Renal cortical epithelial cell (primary cell): ENCODE results near the gene MCAT. TPM values are rescaled to one million over a fixed set of nuclear protein-coding genes. Genes with fewer than 3 reads are reported as not detected.
"Not testable (repeated sequence)": the region's sequence is repeated elsewhere in the genome, so short reads cannot be mapped to it uniquely, and the experiment has no call there.

ENCODE experiments used
- DNase-seq: peaks from one replicate; pipeline ENCODE4 v3.0.0-alpha.2; 2011; ENCODE audit warnings: low read depth
- total RNA-seq: library from RNA; depleted of rRNA; stranded (reverse); fragments of >200 nt; gene quantifications from 2 replicates; pipeline ENCODE4 v1.2.3, GENCODE V29; 2014

The MCAT gene
- total RNA-seq, 1 donor from 2014 or later: 22.9 TPM

DNA sequence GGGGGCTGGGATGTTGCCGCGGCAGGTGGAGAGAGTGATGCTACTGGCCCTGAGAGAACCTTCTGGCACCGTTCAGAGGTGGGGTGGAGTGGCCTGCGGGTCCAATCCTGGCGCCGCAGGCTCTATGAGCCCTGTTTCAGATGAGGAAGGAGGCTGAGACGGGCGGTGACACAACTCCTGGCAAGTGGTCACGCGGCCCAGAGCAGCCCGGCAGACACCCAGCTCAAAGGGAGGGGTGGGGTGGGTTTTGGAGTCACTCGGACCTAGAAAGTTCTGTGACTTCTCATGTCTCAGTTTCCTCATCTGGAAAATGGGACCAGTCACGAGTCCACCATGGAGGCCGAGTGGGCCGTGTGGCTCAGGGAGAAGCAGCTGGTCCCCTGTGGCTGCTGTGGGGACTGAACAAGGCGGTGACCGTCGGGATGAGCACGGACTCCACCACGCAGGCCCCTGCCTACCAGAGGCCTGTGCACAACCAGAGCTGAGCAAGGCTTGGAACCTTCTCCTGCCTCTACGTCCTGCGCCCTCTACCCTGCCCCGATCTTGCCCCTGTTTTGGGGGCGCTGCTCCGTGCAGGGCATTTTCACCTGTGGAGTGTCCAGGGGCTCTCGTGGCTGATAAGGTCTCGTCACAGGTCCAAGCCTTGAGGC lies 11.8 kb upstream of the MCAT start:
- DNase-seq: no peak

DNA sequence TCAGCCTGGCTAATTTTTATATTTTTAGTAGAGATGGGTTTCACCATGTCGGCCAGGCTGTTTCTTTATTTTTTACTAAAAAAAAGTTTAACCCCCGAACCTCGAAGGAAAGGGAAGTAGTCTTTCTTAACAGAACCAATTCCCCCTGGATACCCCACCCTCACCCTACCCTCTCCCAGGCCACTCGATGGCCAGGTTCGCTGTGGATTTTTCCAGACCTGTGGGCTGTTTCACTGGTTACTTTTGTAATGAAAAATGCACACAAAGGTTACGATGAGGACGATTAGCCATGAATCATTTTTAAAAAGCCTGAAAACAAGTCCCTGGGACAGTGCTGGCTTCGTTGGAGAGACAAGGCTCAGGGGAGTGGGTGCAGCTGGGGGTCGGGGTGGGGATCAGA lies 10.7 kb upstream of the MCAT start:
- DNase-seq: no peak

DNA sequence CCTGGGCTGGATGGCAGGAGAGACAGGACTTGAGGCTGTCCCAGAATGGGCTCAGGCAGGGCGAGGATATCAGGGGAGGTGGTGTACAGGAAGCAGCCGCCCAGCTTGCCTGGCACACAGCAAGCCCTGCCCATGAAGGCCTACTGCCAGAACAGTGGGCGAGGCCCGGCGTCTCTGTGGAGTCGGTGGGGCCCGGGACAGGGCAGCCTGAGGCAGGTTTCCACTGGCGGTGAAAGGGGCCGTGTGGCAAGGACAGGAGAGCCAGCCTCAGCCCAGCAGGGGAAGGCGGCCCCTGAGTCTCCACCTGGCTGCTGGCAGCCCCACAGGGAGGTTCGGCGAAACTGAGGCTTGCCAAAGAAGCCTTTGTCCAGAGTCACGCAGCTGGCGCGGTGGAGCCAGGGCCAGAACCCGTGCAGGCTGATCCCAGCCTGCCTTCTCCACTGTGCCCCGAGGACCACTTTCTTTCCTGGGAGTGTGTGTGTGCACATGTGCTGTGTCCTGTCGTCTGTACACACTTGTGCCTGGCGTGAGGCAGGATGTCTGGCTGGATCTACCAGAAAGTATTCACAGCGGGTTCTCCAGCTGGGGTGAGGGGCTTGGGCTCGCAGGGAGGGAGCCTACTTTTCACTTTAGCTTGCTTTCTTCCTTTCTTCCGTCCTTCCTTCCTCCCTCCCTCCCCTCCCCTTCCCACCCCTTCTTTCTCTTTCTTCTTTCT lies 9.3 kb upstream of the MCAT start:
- DNase-seq: peak; percentile 54

DNA sequence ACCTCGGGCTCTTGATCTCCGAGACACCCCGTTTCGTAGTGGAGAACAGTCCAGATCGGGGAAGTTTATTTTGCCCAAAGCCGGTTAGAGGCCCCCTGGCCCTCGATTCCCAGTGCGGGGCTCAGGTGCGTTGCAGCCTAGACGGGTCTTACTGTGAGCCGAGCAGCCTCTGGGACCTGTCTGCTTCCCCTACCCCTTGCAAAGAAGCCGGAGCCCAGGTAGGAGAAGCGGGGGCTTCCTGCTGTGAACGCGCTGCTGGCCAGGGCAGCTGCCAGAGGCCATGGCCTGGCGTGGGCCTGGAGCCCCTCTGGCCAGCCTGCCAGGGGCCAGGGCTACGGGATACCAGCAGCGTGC lies 8.8 kb upstream of the MCAT start:
- DNase-seq: no peak

DNA sequence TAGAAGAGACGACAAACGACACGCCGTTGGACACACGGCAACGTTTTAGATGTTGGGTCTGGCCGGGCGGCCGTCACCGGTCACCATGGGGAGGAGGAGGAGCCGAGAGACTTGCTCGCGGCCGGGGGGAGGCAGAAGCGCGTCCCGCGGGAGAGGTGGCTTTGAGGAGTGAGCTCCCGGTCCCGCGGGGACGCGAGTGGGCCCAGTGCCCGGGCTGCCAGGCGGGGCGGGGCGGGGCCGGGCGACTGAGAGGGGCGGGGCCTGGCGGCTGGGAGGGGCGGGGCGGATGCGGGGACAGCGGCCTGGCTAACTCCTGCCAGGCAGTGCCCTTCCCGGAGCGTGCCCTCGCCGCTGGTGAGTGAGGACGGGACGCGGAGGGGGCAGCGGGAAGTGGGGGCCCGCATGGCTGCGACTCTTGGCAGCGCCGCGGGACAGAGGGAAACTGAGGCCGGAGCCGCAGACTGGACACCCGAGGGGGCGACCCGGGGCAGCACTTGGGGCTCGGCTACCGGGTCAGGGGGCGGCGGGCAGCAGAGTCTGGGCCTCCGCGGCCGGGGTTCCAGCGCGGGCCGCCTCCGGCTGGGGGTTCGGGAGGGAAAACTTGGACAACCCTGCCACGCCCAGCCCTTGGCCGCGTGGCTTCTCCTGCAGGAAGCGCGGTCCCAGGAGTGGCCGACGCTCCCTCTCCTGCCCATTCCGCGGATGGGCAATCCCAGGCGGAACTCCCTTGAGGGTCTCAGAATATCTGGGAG lies 8.2 kb upstream of the MCAT start, which contains the start of gene TSPO:
TSS of gene TSPO (plus strand) at position 309 of the 752 bp plus-strand sequence. CDS start 7,680 bp downstream, outside the sequence.
- no peak for DNase-seq

DNA sequence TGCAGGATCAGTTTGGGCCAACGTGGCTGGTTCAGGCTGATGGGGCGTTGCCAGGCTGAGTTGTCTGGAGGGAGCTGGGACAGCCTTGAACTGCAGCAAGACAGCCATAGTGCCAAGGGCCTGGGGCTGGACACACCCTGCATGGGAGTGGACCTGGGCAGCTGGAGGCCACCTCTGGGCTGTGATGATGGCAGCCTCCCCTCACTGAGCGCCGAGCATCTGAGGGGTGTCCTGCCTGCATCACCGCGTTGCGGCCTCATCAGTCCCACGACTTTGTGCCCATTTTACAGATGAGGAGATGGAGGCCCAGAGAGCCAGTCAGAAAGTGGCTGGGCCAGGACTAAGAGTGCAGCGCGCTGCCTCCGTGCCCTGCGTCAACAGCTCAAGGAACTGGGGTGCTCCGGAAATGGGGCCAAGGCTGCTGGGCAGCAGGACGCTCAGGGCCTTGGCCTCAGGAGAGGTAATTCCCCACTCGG lies 7.6 kb upstream of the MCAT start:
- DNase-seq: no peak

DNA sequence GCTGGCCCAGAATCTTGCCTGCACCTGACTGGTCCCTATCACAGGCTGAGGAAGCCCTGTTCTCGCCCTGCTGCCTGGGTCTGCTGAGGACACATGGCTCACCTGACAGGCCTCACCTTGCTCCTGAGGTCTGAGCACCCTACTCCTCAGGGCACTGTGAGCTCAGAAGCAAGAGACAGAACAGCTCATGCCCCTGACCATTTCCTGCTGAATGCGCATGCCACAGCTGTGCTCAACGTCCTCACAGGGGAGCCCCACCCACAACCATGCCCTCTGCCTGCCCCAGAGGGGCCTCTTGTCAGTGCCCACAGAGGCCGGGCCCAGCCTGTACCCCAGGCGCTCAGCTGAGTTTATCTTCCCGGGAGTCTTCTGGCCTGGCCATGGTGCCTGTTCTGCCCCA lies 5.4 kb upstream of the MCAT start:
- no peak for DNase-seq

DNA sequence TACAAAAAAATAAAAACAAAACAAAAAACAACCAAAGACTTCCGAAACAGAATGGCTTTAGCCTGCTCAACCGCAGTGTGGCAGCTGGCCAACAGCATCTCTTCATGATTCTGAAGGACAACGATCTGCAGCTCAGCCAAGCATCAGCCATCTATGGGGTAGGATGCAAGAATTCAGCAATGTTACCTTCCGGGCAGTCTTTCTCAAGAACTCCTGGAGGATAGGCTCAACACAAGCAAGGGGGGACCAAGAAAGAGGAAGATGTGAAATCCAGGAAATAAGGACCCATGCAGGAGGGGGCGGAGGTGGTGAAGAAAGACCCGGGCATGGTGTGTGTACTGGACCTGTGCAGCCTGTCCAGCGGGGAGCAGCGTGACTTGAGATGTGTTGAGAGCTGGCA lies 4.6 kb upstream of the MCAT start:
- DNase-seq: no peak

DNA sequence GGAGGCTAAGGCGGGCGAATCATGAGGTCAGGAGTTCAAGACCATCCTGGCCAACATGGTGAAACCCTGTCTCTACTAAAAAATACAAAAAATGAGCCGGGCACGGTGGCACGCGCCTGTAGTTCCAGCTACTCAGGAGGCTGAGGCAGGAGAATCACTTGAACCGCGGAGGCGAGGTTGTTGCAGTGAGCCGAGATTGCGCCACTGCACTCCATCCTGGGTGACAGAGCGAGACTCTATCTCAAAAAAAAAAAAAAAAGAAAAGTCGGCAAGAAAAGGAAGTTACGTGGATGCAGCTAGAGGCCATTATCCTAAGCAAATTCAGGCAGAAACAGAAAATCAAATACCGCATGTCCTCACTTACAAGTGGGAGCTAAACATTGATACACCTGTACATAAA lies 3.1 kb upstream of the MCAT start:
- DNase-seq: not testable (repeated sequence)

DNA sequence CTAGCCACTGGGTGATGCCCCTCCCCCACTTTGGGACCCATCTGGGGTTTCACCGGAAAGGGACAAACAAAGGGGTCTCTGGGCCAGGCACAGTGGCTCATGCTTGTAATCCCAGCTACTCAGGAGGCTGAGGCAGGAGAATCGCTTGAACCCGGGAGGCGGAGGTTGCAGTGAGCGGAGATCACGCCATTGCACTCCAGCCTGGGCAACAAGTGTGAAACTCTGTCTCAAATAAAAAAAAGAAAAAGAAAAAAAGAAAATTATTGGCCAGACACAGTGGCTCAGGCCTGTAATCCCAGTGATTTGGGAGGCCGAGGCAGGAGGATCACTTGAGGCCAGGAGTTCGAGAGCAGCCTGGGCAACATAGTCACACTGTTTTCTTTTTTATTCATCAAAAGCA lies 2.2 kb upstream of the MCAT start:
- DNase-seq: not testable (repeated sequence)

DNA sequence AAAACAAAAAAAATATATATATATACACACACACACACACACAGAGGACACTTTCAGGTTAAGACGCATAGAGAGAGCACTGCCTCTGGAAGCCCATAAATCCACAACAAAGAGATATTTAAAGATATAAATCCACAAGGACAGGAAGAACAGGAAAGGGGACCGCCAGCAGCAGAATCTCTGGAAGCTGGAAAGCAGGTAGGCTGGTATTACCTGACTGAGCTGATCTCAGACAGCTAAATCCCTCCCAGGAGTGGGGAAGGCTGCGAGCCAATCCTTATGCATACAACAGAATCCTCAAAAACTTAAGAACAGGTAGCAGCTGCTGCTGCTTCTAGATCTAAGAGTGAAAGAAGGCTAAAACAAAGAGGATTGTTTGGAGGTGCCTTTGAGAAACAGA lies 1.8 kb upstream of the MCAT start:
- DNase-seq: no peak

DNA sequence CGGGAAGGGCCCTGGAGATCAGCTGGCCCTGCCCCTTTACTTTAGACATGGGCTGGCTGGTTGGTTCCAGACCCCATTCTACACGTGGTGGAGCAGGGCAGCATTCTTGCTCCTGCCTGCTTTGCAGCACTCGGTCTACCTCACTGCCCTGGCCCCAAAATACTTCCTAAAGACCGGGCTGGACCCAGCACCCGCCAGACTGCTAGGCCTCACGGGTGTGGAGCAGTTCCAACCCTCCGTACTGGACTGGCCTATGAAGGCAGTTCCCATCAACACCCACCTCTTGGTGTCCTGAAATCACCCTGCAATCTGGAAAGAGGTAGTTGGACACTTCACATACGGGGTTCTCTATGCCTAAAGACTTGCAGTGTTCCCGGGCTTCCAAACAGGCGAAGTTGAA lies 6.4 kb downstream of the MCAT start:
- DNase-seq: no peak

DNA sequence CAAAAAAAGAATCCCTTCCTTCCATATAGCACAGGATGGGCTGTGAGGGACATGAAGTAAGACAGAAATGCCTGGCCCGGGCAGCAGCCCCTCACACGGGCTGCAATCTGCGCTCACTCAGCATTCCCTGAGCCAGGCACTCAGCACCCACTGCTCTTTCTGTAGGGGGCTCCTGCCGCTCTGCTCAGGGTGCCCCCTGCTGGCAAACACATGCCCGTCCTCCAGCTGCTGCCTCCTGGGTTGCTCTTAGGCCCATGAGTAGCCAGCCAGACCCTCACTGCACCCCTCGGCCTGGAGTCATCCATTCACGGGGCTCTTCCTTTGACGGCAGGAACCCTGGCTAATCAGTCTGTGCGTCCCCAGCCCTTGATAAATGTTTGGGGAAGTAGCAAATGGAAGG lies 6.9 kb downstream of the MCAT start:
- DNase-seq: no peak

DNA sequence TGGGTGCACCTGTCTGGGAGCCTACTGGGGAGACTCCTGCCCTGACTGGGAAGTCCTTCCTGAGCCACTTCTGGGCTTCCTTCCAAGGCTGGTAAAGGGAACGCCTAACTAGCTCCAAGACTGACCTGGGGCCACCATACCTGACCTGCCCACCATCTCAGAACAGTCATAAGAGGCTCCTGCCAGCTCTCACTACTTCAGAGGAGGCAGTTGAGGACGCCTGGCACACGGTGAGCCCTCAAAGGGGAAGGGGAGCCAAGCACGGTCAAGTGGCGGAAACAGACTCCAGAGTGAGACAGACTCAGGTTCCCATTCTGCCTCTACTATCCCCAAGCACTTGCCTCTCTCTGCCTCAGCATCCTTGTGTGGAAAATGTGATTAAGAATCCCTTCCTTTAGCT lies 7.6 kb downstream of the MCAT start:
- no peak for DNase-seq

DNA sequence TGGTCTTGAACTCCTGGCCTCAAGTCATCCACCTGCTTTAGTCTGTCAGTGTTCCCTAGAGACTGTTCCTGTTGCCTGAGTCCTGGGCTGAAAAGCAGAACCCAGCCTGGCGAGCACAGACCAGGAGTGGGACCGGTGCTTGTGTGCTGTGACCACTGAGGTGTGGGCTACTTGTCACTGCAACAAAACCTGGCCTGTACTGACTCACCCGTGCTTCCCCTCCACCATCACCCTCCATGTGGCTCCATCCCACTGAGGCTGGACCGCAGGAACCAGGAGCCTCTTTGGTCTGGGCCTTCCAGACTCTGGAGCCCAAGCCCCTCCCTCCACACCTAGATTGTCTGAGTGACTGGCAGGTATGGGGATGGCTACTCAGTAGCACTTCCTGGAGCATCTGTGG lies 8.6 kb downstream of the MCAT start:
- DNase-seq: no peak

DNA sequence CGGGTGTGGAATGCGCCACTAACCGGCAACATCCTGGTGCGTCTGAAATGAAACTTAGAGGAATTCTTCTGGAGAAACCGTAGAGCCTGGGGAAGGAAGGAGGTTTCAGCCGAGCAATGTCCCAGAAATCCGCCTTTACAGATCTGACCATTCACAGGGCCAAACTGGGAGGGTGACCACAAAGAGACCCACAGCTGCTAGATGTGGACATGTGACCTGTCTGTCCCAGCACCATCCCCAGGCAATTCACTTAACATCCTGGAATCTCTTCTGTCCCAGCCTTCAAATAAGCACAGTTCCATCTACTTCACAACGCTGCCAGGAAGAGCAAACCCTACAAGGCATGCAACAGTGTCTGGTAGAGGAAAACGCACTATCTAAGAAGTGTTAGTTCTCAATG lies 9.8 kb downstream of the MCAT start:
- no peak for DNase-seq

DNA sequence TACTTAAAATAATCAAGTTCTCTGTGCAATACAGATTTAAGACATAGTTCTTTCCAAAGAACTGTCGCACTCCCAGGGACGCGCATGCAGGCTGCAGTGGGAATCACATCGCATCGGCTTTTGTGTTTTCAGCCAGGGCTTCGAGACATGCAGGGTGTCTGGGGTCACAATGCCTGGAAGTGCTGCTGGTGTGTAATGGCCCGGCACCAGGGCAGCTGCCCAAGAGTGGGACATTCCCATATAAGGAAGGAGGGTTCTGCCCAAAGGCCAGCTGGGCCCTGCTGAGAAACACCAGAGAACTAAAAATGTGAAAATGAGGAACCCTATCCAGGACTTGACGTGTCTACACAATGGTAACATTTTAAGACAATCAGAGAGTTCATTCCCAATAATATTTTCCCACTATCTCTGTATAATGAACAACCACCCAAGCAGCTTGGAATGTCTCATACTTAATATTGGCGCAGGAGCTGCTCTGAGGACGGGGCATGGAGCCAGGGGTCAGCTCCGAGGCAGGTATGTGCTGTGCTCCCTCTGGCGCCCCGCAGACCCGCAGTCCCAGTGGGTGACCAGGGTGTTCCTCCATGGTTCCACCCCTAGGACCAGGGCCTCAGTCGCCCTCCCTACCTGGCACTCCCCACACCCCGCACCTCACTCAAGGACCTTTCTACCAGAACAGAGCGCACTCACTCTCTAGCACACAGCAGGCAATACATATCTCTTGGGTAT lies 11.3 kb downstream of the MCAT start:
- no peak for DNase-seq

DNA sequence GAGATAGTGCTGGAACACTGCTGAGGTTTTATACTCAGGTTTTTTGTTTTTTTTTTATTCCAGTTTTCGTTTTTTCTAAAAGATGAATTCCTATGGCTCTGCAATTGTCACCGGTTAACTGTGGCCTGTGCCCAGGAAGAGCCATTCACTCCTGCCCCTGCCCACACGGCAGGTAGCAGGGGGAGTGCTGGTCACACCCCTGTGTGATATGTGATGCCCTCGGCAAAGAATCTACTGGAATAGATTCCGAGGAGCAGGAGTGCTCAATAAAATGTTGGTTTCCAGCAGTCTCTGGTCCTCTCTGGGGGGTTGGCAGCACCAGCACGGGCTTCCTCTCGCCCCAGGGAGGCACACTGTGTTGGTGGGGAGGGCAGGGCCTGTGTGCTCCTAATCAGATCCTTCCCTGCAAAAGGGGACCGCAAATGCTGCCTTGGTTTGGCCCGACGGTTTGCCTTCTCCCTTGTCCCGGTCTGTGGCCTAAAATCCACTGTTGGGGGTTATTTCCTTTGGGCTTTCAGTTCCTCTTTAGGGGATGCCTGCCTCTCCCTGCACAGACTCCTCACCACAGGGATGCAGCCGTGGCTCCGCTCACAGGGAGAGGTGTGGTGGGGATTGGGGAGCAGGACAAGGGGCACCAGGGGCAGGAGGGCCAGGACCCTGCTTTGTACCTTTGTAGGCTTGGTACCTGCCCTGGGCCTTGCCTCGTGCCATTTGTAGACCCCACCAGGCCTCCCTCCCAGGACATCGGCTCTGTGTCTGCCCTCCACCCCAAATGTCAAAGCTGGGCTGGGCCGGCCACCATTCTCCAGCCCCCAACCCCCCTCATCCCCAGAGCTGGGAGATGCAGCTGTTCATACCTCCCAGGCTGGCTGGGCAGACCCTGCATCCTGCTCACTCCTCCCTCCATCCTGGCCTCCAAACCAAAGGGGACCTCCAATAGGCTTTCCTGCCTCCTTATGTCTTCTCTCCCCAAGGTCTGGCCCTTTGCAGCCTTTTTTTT lies 13.5 kb downstream of the MCAT start:
- no peak for DNase-seq

DNA sequence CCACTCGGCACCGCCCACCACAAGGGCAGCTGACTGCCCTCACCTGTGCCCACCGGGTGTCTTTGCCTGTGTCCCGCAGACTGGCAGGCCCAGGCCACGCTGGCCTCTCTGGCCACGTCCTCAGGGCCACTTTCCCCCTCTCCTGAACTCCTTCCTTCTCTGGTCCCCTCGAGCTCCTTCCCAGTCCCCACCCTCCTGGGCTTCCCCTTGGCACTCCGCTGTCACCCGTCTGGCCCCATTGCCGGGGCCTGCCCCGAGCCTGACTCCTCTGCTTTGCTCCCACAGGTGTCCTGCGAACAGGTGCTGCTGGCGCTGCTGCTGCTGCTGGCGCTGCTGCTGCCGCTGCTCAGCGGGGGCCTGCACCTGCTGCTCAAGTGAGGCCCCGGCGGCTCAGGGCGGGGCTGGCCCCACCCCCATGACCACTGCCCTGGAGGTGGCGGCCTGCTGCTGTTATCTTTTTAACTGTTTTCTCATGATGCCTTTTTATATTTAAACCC lies 14.2 kb downstream of the MCAT start:
- DNase-seq: no peak

DNA sequence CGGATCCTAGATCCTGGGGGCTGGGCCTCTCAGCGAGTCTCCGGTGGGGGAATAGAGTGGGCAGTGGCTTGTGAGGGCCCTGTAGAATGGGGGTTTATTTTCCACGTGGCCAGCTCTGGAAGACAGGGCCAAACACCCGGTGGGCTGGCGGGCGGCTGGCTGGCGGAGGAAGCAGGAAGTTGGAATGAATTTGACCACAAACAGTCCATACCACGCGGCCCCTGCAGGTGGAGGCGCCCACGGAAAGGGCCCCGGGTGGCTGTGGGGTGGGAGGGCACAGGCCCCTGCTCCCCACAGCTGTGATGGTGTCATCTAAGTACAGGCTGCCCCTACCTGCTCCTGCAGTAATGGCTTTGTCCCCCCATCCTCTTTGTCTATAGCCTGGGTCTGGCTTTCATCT lies 15.1 kb downstream of the MCAT start:
- no peak for DNase-seq
